ENCODE data around the gene SLC24A3.

- TF ChIP-seq POLR2A (IDR thresholded peaks at IDR 0.05) = no peak
- TF ChIP-seq, protein P1, sequence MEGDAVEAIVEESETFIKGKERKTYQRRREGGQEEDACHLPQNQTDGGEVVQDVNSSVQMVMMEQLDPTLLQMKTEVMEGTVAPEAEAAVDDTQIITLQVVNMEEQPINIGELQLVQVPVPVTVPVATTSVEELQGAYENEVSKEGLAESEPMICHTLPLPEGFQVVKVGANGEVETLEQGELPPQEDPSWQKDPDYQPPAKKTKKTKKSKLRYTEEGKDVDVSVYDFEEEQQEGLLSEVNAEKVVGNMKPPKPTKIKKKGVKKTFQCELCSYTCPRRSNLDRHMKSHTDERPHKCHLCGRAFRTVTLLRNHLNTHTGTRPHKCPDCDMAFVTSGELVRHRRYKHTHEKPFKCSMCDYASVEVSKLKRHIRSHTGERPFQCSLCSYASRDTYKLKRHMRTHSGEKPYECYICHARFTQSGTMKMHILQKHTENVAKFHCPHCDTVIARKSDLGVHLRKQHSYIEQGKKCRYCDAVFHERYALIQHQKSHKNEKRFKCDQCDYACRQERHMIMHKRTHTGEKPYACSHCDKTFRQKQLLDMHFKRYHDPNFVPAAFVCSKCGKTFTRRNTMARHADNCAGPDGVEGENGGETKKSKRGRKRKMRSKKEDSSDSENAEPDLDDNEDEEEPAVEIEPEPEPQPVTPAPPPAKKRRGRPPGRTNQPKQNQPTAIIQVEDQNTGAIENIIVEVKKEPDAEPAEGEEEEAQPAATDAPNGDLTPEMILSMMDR (IDR thresholded peaks at IDR 0.05) = no peak
These were observed 412.0 kb downstream of the SLC24A3 start for GRCh38 chr20:19624221-19624965.
